GM12878 (cell line): ENCODE data around the gene KCNN1. TPM values are rescaled to one million over a fixed set of nuclear protein-coding genes. Genes with fewer than 3 reads are reported as not detected.

Experiments used
- BMI1 ChIP-seq: fragments of 450-650 bp; IDR thresholded peaks from 2 replicates; pipeline ENCODE4 v1.6.1; 2016; ENCODE audit warnings: mild to moderate bottlenecking, moderate library complexity, borderline replicate concordance
- CHD1 ChIP-seq: IDR thresholded peaks from 2 replicates; pipeline ENCODE4 v1.6.1; 2012; ENCODE audit warnings: low read depth, low read length, improper control_type of control experiment
- E4F1 ChIP-seq: fragments of 450-650 bp; IDR thresholded peaks from 2 replicates; pipeline ENCODE4 v1.6.1; 2018; ENCODE audit warnings: borderline replicate concordance, mild to moderate bottlenecking; ENCODE audit not compliant: partially characterized antibody
- EED ChIP-seq: sonication (generic); IDR thresholded peaks from 2 replicates; pipeline ENCODE4 v1.6.1; 2016; ENCODE audit warnings: antibody characterized with exemption, low read depth
- EP300 ChIP-seq, 2 experiments: fragments of 150-350 bp in 1 of 2; IDR thresholded peaks; 2 replicates each; pipeline ENCODE4 v1.6.1; 2011 to 2012; ENCODE audit warnings: low read depth in 2 of 2, low read length in 2 of 2, borderline replicate concordance in 1 of 2, improper control_type of control experiment in 1 of 2, inconsistent platforms in 1 of 2; ENCODE audit not compliant: control insufficient read depth in 1 of 2
- EZH2 ChIP-seq: IDR thresholded peaks from 2 replicates; pipeline ENCODE4 v1.6.1; 2012; ENCODE audit warnings: low read depth, mild to moderate bottlenecking, control low read depth, inconsistent platforms, low read length, borderline replicate concordance; ENCODE audit not compliant: control insufficient read depth
- FOXK2 ChIP-seq: fragments of 450-650 bp; IDR thresholded peaks from 2 replicates; pipeline ENCODE4 v1.6.1; 2017; ENCODE audit warnings: mild to moderate bottlenecking, moderate library complexity
- HDAC2 ChIP-seq: fragments of 200-600 bp; sonication (generic); IDR thresholded peaks from 2 replicates; pipeline ENCODE4 v1.6.1; 2017
- IKZF1 ChIP-seq: fragments of 450-650 bp; conservative IDR thresholded peaks from 2 replicates; pipeline ENCODE4 v1.6.1; 2017; ENCODE audit warnings: antibody characterized with exemption, mild to moderate bottlenecking
- IRF5 ChIP-seq: fragments of 450-650 bp; IDR thresholded peaks from 2 replicates; pipeline ENCODE4 v1.6.1; 2017; ENCODE audit warnings: borderline replicate concordance
- KAT2A ChIP-seq: conservative IDR thresholded peaks from 2 replicates; pipeline ENCODE4 v1.6.1; 2011; ENCODE audit warnings: low read depth, low read length; ENCODE audit not compliant: control insufficient read depth
- NR2C2 ChIP-seq: IDR thresholded peaks from 2 replicates; pipeline ENCODE4 v1.6.1; 2011; ENCODE audit warnings: borderline replicate concordance, low read depth; ENCODE audit not compliant: control insufficient read depth, insufficient read length
- RFX5 ChIP-seq: IDR thresholded peaks from 2 replicates; pipeline ENCODE4 v1.6.1; 2011; ENCODE audit warnings: low read depth, low read length, improper control_type of control experiment
- SMARCA5 ChIP-seq: fragments of 450-650 bp; IDR thresholded peaks from 2 replicates; pipeline ENCODE4 v1.6.1; 2017; ENCODE audit warnings: mild to moderate bottlenecking
- STAT3 ChIP-seq: IDR thresholded peaks from 2 replicates; pipeline ENCODE4 v1.6.1; 2011; ENCODE audit warnings: low read depth, low read length, improper control_type of control experiment
- SUPT20H ChIP-seq: IDR thresholded peaks from 2 replicates; pipeline ENCODE4 v1.6.1; 2011; ENCODE audit warnings: low read depth, mild to moderate bottlenecking, low read length, moderate library complexity, borderline replicate concordance; ENCODE audit not compliant: control insufficient read depth
- TCF7 ChIP-seq: IDR thresholded peaks from 2 replicates; pipeline ENCODE4 v1.6.1; 2014; ENCODE audit warnings: antibody characterized with exemption, borderline replicate concordance
- ZNF207 ChIP-seq: fragments of 450-650 bp; IDR thresholded peaks from 2 replicates; pipeline ENCODE4 v1.6.1; 2014; ENCODE audit warnings: antibody characterized with exemption, mild to moderate bottlenecking, borderline replicate concordance
- ZNF274 ChIP-seq: IDR thresholded peaks from one replicate; pipeline ENCODE4 v1.8.0; 2011; ENCODE audit not compliant: insufficient read length, insufficient read depth
- ZNF592 ChIP-seq: fragments of 450-650 bp; IDR thresholded peaks from 2 replicates; pipeline ENCODE4 v1.6.1; 2017; ENCODE audit warnings: mild to moderate bottlenecking, moderate library complexity
- ZZZ3 ChIP-seq: IDR thresholded peaks from 2 replicates; pipeline ENCODE4 v1.6.1; 2011; ENCODE audit warnings: low read depth; ENCODE audit not compliant: control insufficient read depth, insufficient read length
- polyA plus RNA-seq, 11 experiments: library from polyadenylated mRNA; depleted of rRNA in 4 of 11; unstranded in 6 of 11; stranded (reverse) in 5 of 11; fragments of >200 nt; fragmentation: Nextera tagmentation in 4 of 11; fragmentation: Illumina TruSeq in 1 of 11; extraction: Ambion mirVana in 4 of 11; extraction: Trizol in 1 of 11; gene quantifications; 1 replicate in 1 of 11; 2 replicates in 10 of 11; pipeline versions ENCODE4 v1.2.1 to v1.2.3, GENCODE V29; 2011 to 2016; ENCODE audit warnings: inconsistent platforms in 2 of 11, missing spikeins in 2 of 11, low read depth in 1 of 11
- total RNA-seq, 4 experiments: library from RNA; depleted of rRNA in 3 of 4; stranded (reverse); fragments of >200 nt in 3 of 4; fragmentation: Illumina TruSeq in 1 of 4; extraction: Trizol in 1 of 4; gene quantifications; 2 replicates each; pipeline versions ENCODE4 v1.2.1 to v1.2.3, GENCODE V29; 2013 to 2021

KCNN1 gene
- total and polyA plus RNA-seq, 10 of the 15 experiments (the other 5 are each of a cell fraction or from before 2014, with no cell fraction given): 0.02 to 0.95 (median 0.16) TPM; not detected in 1

- TF ChIP-seq ZNF207 (no peak), EED (peak; percentile 78), IKZF1 (peak; percentile 29), RFX5 (no peak), ZZZ3 (no peak), ZNF274 (no peak), TCF7 (no peak), SMARCA5 (no peak), KAT2A (no peak), HDAC2 (no peak), ZNF592 (no peak), FOXK2 (no peak), E4F1 (no peak), NR2C2 (no peak), SUPT20H (no peak), IRF5 (no peak), EP300 (IDR thresholded peaks at IDR 0.05; ENCODE audit: borderline replicate concordance in 1 of 2, control insufficient read depth in 1 of 2, low read depth in 2 of 2, low read length in 2 of 2) (no peak), BMI1 (no peak), EZH2 (no peak), CHD1 (no peak), STAT3 (no peak)
- TF ChIP-seq, all 136 proteins: peak for 5
These were observed 35.2 kb upstream of the KCNN1 start (continued) for GRCh38 chr19:17931532-17932191.
